CD4-positive, alpha-beta T cell (primary cell): Measurements from ENCODE around the gene BCS1L. TPM values are rescaled to one million over a fixed set of nuclear protein-coding genes. Genes with fewer than 3 reads are reported as not detected.

Experiments used
- ATAC-seq: fragments of 200-7000 bp; cut with Tn5 transposase; one replicate; pipeline ENCODE4 v1.10.0; 2022; ENCODE audit warnings: mild to moderate bottlenecking; ENCODE audit not compliant: poor library complexity
- CTCF ChIA-PET: fragments of 350-600 bp; sonication (Branson Sonifier 250); formaldehyde crosslinking; loops from one replicate; lab custom pipeline; 2021; ENCODE audit warnings: antibody characterized with exemption, inconsistent platforms; lab: Charles Lee
- POLR2A ChIA-PET: fragments of 350-600 bp; sonication (Branson Sonifier 250); formaldehyde crosslinking; loops from one replicate; lab custom pipeline; 2021; ENCODE audit warnings: antibody characterized with exemption, inconsistent platforms; lab: Charles Lee
- DNase-seq, 14 experiments: peaks; one replicate each; pipeline ENCODE4 v3.0.0-alpha.2; 2013 to 2020; ENCODE audit warnings: mixed read lengths in 2 of 14
- H3K27ac ChIP-seq, 2 donors: one replicate each; pipeline versions ENCODE4 v1.5.1 to v1.7.0; 2013; ENCODE audit warnings: low read length in 2 of 2, low read depth in 1 of 2, mild to moderate bottlenecking in 1 of 2
- H3K27me3 ChIP-seq, 2 experiments: 1 replicate in 1 of 2; 2 replicates in 1 of 2; pipeline versions ENCODE4 v1.6.1 to v1.7.0; 2013; ENCODE audit warnings: low read length in 2 of 2, control low read depth in 1 of 2, mild to moderate bottlenecking in 1 of 2, moderate library complexity in 1 of 2; ENCODE audit not compliant: insufficient read depth in 2 of 2, control insufficient read depth in 1 of 2
- H3K36me3 ChIP-seq: one replicate; pipeline ENCODE4 v1.6.1; 2013; ENCODE audit warnings: low read length, control low read depth; ENCODE audit not compliant: insufficient read depth
- H3K4me1 ChIP-seq: one replicate; pipeline ENCODE4 v1.6.1; 2013; ENCODE audit warnings: low read length, control low read depth; ENCODE audit not compliant: insufficient read depth
- H3K4me3 ChIP-seq: one replicate; pipeline ENCODE4 v1.5.1; 2013; ENCODE audit warnings: mild to moderate bottlenecking, low read length, moderate library complexity
- H3K9me3 ChIP-seq, 2 experiments: 1 replicate in 1 of 2; 2 replicates in 1 of 2; pipeline versions ENCODE4 v1.6.1 to v1.7.0; 2013; ENCODE audit warnings: low read length in 2 of 2, mild to moderate bottlenecking in 2 of 2, control low read depth in 1 of 2, moderate library complexity in 1 of 2; ENCODE audit not compliant: control insufficient read depth in 1 of 2, insufficient read depth in 1 of 2
- H3K27ac Mint-ChIP-seq: one replicate; pipeline ENCODE4 v1.8.0; 2020; ENCODE audit warnings: mixed read lengths
- H3K27me3 Mint-ChIP-seq: one replicate; pipeline ENCODE4 v1.8.0; 2021; ENCODE audit warnings: mixed read lengths
- H3K36me3 Mint-ChIP-seq: one replicate; pipeline ENCODE4 v1.8.0; 2021; ENCODE audit warnings: low read depth, mixed read lengths
- H3K4me1 Mint-ChIP-seq: one replicate; pipeline ENCODE4 v1.8.0; 2021; ENCODE audit warnings: low read depth, mixed read lengths
- H3K4me3 Mint-ChIP-seq: one replicate; pipeline ENCODE4 v1.8.0; 2020; ENCODE audit warnings: mild to moderate bottlenecking, mixed read lengths
- H3K9me3 Mint-ChIP-seq: one replicate; pipeline ENCODE4 v1.8.0; 2020; ENCODE audit warnings: mixed read lengths
- intact Hi-C, 2 experiments: fragments of 100-400 bp; cut with DNase I in 1 of 2; cut with micrococcal nuclease in 1 of 2; formaldehyde crosslinking; loops; one replicate each; pipeline versions ENCODE4 v1.15.1 to v1.9.0; 2023 to 2025; cut with DNase I, micrococcal nuclease
- total RNA-seq, 174 experiments: library from RNA in 2 of 174; stranded (reverse) in 2 of 174; gene quantifications; one replicate each; pipeline ENCODE4 v1.2.3 and lab custom pipeline; 2021 to 2026
- TF ChIP-seq, protein P1 (sequence below): fragments of 200-600 bp; IDR thresholded peaks from one replicate; pipeline ENCODE4 v1.8.0; 2022; ENCODE audit warnings: antibody characterized with exemption, mild to moderate bottlenecking

The BCS1L gene
- total RNA-seq, 2 experiments from 2014 or later = 11.4 to 12.7 TPM

DNA sequence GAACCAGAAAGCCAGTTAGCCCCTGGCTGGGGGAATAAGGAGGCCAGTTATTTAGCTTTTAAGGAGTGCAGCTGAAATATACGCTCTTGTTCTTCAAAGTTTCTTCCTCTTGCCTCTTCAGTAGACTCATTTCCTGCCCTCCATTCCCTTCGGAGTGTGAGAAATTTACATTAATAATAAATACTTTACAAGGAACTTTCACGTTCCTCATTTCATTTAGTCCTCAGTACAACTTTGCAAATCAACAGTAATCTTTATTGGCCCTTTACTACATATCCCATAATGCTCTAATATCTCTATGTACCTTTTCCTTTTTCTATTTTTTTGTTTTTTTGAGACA is 36.1 kb upstream of the BCS1L start:
- H3K36me3 Mint-ChIP-seq = no peaks in the 10 kb centered on the region
- no peak for ATAC-seq

DNA sequence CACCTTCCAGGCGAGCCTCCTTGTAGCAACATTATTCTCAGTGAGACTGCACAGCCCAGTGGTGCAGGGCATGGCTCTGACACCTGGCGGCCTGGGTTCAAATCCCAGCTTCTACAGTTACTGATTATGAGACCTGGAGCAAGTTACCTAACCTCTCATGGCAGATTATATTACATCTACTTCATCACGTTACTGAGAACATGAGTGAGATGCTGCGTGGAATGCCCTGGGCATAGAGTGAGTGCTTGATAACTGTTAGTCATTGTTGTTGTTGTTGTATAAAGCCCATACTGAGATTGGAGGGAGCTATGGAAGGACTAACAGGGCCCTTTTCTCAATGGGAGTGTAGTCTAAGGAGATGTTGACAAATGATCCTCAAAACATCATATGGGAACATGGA is 33.1 kb upstream of the BCS1L start:
- Histone ChIP-seq H3K36me3 (no peaks in the 10 kb centered on the region), H3K4me1 (no peaks in the 10 kb centered on the region), H3K27me3 (no peaks in the 10 kb centered on the region), H3K9me3 (no peaks in the 10 kb centered on the region), H3K27ac (no peak overlapping the region), H3K4me3 (no peak overlapping the region)
- no peak overlapping the region for H3K4me3 Mint-ChIP-seq
- no peaks in the 10 kb centered on the region for H3K27me3 Mint-ChIP-seq
- peaks cover 5% of the 10 kb centered on the region for H3K4me1 Mint-ChIP-seq
- no peaks in the 10 kb centered on the region for H3K36me3 Mint-ChIP-seq
- TF ChIP-seq, protein P1, sequence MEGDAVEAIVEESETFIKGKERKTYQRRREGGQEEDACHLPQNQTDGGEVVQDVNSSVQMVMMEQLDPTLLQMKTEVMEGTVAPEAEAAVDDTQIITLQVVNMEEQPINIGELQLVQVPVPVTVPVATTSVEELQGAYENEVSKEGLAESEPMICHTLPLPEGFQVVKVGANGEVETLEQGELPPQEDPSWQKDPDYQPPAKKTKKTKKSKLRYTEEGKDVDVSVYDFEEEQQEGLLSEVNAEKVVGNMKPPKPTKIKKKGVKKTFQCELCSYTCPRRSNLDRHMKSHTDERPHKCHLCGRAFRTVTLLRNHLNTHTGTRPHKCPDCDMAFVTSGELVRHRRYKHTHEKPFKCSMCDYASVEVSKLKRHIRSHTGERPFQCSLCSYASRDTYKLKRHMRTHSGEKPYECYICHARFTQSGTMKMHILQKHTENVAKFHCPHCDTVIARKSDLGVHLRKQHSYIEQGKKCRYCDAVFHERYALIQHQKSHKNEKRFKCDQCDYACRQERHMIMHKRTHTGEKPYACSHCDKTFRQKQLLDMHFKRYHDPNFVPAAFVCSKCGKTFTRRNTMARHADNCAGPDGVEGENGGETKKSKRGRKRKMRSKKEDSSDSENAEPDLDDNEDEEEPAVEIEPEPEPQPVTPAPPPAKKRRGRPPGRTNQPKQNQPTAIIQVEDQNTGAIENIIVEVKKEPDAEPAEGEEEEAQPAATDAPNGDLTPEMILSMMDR = no peak
- no peak overlapping the region for H3K27ac Mint-ChIP-seq
- POLR2A ChIA-PET = no interaction called here
- DNase-seq (no peak), ATAC-seq (no peak)
- intact Hi-C loops = no loop called here
- CTCF ChIA-PET = no interaction called here
- H3K9me3 Mint-ChIP-seq = no peaks in the 10 kb centered on the region

More for the DNA sequence above, 36.1 kb upstream of the BCS1L start:
- TF ChIP-seq, protein P1 = no peak
- no peaks in the 10 kb centered on the region for H3K4me1 ChIP-seq
- H3K27me3 ChIP-seq = no peaks in the 10 kb centered on the region
- H3K27ac Mint-ChIP-seq = no peak overlapping the region
- no peak overlapping the region for H3K27ac ChIP-seq
- no peaks in the 10 kb centered on the region for H3K9me3 ChIP-seq
- ChIA-PET POLR2A (no interaction called here), CTCF (no interaction called here)
- DNase-seq = no peak
- intact Hi-C loops = no loop called here
- peaks cover 5% of the 10 kb centered on the region for H3K4me1 Mint-ChIP-seq
- no peaks in the 10 kb centered on the region for H3K36me3 ChIP-seq
- H3K4me3 Mint-ChIP-seq = no peak overlapping the region
- H3K9me3 Mint-ChIP-seq = no peaks in the 10 kb centered on the region
- H3K4me3 ChIP-seq = no peak overlapping the region
- H3K27me3 Mint-ChIP-seq = no peaks in the 10 kb centered on the region

DNA sequence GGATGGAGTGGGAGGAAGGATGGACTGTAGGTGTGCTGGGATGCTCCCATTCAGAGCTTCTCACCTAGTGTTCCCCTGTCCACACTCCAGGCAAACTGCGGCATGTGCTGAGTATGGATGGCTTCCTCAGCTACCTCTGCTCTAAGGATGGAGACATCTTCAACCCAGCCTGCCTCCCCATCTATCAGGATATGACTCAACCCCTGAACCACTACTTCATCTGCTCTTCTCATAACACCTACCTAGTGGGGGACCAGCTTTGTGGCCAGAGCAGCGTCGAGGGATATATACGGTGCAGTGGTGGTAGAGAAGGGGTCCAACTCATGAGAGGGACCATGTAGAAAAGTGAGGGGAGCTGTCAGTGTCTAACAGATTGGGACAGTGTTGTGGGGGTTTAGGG is 31.5 kb upstream of the BCS1L start:
- Mint-ChIP-seq H3K36me3 (peaks cover 4% of the 10 kb centered on the region), H3K4me3 (no peak overlapping the region), H3K27me3 (no peaks in the 10 kb centered on the region), H3K9me3 (no peaks in the 10 kb centered on the region), H3K4me1 (peaks cover 4% of the 10 kb centered on the region), H3K27ac (no peak overlapping the region)
- no peak overlapping the region for H3K27ac ChIP-seq
- ChIA-PET CTCF (no interaction called here), POLR2A (interaction anchor here (1.1 kb wide), 1 partner anchor 9 kb away, joined by 3 read pairs; no protein-coding TSS in a partner anchor)
- DNase-seq = no peak
- H3K4me3 ChIP-seq = no peak overlapping the region
- ATAC-seq = no peak
- no peaks in the 10 kb centered on the region for H3K36me3 ChIP-seq
- TF ChIP-seq, protein P1 = no peak
- no peaks in the 10 kb centered on the region for H3K9me3 ChIP-seq
- no peaks in the 10 kb centered on the region for H3K27me3 ChIP-seq
- H3K4me1 ChIP-seq = no peaks in the 10 kb centered on the region
- intact Hi-C loops = no loop called here
